ENCODE results near the gene CASS4. TPM values are rescaled to one million over a fixed set of nuclear protein-coding genes. Genes with fewer than 3 reads are reported as not detected.
"Not testable (repeated sequence)": the region's sequence is repeated elsewhere in the genome, so short reads cannot be mapped to it uniquely, and the experiment has no call there.

CASS4 gene
- total RNA-seq, 4 donors from 2014 or later, result 0.62 to 9.1 (median 3.7) TPM

DNA sequence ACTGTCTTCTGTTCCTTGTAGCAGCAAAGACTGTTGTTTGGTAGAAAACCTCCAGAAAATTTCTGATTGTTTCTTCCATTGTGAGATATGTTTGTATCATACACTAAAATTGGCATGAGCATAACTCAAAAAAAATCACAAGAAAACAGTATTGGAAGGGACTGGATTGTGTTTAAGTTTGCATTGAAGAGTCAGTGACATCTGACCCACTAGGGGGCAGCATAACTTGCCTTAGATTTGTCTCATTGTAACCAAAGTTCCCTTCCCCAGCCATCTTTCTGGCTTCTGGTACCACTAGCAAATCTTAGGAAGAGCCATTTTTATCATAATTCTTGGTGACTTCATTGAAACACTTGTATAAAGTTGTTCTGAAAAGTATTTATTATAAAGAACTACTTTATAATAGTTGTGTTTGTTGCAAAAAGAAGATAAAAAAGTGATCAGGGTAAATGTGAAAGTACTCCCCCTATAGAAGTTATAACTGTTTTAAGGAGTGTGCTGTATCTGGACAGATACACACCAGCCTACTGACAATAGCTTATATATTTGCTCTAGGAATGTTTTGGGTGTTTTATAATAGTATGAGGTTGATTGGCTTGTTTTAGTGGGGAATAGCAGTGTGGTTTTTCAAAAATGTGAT is 11.9 kb upstream of the CASS4 start:
- Histone ChIP-seq H3K27me3 (no peaks in the 10 kb centered on the region), H3K27ac (no peak overlapping the region), H3K9me3 (no peaks in the 10 kb centered on the region), H3K36me3 (no peaks in the 10 kb centered on the region), H3K4me3 (no peak overlapping the region), H3K4me1 (no peaks in the 10 kb centered on the region)
- intact Hi-C loops (cut with DNase I; ENCODE audit: low total_unique reads), result loop anchor here (10.0 kb wide), 1 partner anchor 65 kb away; the partner anchor contains the start of gene RTF2
- no peak for TF ChIP-seq POLR2A (IDR thresholded peaks at IDR 0.05)
- TF ChIP-seq, protein P1, sequence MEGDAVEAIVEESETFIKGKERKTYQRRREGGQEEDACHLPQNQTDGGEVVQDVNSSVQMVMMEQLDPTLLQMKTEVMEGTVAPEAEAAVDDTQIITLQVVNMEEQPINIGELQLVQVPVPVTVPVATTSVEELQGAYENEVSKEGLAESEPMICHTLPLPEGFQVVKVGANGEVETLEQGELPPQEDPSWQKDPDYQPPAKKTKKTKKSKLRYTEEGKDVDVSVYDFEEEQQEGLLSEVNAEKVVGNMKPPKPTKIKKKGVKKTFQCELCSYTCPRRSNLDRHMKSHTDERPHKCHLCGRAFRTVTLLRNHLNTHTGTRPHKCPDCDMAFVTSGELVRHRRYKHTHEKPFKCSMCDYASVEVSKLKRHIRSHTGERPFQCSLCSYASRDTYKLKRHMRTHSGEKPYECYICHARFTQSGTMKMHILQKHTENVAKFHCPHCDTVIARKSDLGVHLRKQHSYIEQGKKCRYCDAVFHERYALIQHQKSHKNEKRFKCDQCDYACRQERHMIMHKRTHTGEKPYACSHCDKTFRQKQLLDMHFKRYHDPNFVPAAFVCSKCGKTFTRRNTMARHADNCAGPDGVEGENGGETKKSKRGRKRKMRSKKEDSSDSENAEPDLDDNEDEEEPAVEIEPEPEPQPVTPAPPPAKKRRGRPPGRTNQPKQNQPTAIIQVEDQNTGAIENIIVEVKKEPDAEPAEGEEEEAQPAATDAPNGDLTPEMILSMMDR (IDR thresholded peaks at IDR 0.05), result peak; percentile 38 to 50 (median 45)
- no peak for DNase-seq

DNA sequence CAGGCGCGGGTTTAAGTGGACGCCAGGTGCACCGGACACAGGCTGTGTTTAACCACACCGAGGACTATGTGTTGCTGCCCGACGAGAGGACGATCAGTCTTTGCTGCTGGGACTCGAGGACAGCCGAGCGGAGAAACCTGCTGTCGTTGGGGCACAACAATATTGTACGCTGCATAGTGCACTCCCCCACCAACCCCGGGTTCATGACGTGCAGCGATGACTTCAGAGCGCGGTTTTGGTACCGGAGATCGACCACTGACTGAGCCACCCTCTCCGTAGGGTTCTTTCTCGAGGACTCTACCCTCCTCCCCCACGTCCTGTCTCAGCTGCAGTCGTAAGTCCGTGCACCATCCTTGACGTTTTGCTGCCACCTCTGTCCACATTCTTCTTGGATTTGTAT is 8.6 kb upstream of the CASS4 start:
- no peaks in the 10 kb centered on the region for H3K36me3 ChIP-seq

DNA sequence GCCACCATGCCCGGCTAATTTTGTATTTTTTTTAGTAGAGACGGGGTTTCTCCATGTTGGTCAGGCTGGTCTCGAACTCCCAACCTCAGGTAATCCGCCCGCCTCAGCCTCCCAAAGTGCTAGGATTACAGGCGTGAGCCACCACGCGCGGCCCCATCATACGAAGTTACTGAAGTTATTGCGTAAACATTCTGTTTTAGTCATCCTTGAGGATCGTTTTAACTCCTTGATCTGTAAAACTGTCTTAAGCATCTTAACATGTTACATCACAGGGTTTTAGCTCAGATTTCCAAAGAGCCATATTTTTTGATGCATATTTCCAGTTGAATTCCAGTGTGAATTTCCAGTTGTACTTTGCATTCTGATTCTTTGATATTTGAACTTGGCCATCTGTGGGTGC is 6.7 kb upstream of the CASS4 start:
- H3K36me3 ChIP-seq, H3K4me3 ChIP-seq, H3K27ac ChIP-seq, H3K4me1 ChIP-seq, H3K9me3 ChIP-seq, DNase-seq, H3K27me3 ChIP-seq: not testable (repeated sequence)
- intact Hi-C loops (cut with DNase I; ENCODE audit: low total_unique reads), result loop anchor here (10.0 kb wide), 1 partner anchor 59 kb away; the partner anchor contains the start of gene RTF2

More for the DNA sequence above, 8.6 kb upstream of the CASS4 start:
- DNase-seq, result no peak
- no peak overlapping the region for H3K27ac ChIP-seq
- TF ChIP-seq, protein P1 (IDR thresholded peaks at IDR 0.05), result no peak
- no peak for TF ChIP-seq POLR2A (IDR thresholded peaks at IDR 0.05)
- no peaks in the 10 kb centered on the region for H3K4me1 ChIP-seq
- intact Hi-C loops (cut with DNase I; ENCODE audit: low total_unique reads), result loop anchor here (10.0 kb wide), 1 partner anchor 61 kb away; the partner anchor contains the start of gene RTF2
- no peaks in the 10 kb centered on the region for H3K27me3 ChIP-seq
- H3K4me3 ChIP-seq, result no peak overlapping the region
- no peaks in the 10 kb centered on the region for H3K9me3 ChIP-seq

DNA sequence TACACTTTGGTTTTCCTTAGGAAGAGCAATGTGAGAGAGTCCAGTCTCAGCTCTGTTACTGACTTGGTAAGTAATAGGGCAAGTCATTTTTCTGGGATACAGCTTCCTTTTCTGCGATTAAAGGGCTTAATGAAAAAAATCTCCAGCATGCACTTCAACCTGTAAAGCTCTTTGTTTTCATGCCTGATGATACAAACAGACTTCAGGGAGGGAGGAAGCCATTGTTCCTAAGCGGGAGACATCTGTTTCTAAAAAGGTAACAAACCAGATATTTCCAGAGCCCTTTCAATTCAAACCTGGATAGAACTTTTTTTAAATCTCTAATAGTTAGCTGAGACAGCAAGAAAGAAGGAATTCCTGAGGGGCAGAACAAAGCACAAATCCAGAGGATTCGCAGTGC is 5.2 kb upstream of the CASS4 start:
- no peak overlapping the region for H3K4me3 ChIP-seq
- no peak overlapping the region for H3K27ac ChIP-seq
- intact Hi-C loops (cut with DNase I; ENCODE audit: low total_unique reads), result loop anchor here (10.0 kb wide), 1 partner anchor 58 kb away; the partner anchor contains the start of gene RTF2
- no peak for DNase-seq
- H3K27me3 ChIP-seq, result no peaks in the 10 kb centered on the region
- H3K4me1 ChIP-seq, result no peaks in the 10 kb centered on the region
- H3K36me3 ChIP-seq, result no peaks in the 10 kb centered on the region
- H3K9me3 ChIP-seq, result no peaks in the 10 kb centered on the region
- TF ChIP-seq, protein P1 (IDR thresholded peaks at IDR 0.05), result no peak
- TF ChIP-seq POLR2A (IDR thresholded peaks at IDR 0.05), result no peak

DNA sequence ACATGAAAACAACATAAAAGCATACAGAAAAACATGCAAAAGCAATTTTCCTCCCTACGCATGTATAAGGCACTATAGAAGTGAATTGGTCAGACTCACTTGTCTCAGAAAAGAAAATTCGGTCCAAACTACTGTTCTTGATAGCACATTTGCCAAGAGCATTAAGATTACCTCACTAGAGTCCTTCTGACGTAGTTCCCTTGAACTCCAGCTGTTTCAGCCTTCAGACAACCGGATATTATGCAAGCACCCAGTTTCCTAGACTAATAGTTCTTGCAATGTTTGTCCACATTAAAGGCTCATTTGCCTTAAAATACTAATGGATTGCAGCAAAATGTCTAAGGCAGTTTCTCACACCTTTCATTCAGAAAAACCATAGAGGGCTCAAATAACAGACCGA is 2.5 kb upstream of the CASS4 start:
- Histone ChIP-seq H3K36me3 (no peaks in the 10 kb centered on the region), H3K9me3 (no peaks in the 10 kb centered on the region), H3K4me1 (no peaks in the 10 kb centered on the region), H3K27ac (no peak overlapping the region), H3K27me3 (no peaks in the 10 kb centered on the region), H3K4me3 (no peak overlapping the region)
- intact Hi-C loops (cut with DNase I; ENCODE audit: low total_unique reads), result loop anchor here (10.0 kb wide), 1 partner anchor 55 kb away; the partner anchor contains the start of gene RTF2
- TF ChIP-seq, protein P1 (IDR thresholded peaks at IDR 0.05), result no peak
- TF ChIP-seq POLR2A (IDR thresholded peaks at IDR 0.05), result no peak
- DNase-seq, result no peak

All from uterus (tissue), 4 donors.